ENCODE measurements around the gene SPI1. TPM values are rescaled to one million over a fixed set of nuclear protein-coding genes. Genes with fewer than 3 reads are reported as not detected.
"Not testable (repeated sequence)": the region's sequence is repeated elsewhere in the genome, so short reads cannot be mapped to it uniquely, and the experiment has no call there.

The SPI1 gene
- total RNA-seq, 1 donor from 2014 or later = 11.2 TPM

- DNase-seq = no peak
- intact Hi-C loops (cut with micrococcal nuclease) = no loop called here
- ATAC-seq = no peak
Measured at GRCh38 chr11:47332791-47333525, 45.4 kb downstream of the SPI1 start.

DNA sequence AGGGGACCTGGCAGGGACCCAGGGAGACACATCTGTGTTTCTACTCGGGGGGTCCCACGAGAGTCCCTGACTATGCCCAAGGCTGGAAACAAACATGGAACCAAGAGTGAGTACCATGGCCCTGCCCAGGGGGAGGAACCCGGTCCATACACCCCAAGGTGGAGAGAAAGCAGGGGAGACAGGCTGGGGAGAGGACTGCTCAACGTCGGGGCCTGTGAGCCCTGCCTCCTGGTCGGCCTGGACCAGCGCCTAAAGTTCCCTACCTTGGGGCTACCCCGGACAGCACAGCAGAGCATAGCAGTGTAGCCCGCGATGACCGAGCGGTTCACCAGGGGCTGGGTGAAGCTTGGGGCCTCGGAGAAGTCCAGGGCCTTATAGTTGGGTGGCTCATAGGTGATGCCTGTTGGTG, 46.0 kb downstream of the SPI1 start:
- no peak for ATAC-seq
- intact Hi-C loops (cut with micrococcal nuclease) = no loop called here
- peak; percentile 39 for DNase-seq

GRCh38 chr11:47331454-47332302, 46.7 kb downstream of the SPI1 start:
- intact Hi-C loops (cut with micrococcal nuclease) = no loop called here
- ATAC-seq (no peak), DNase-seq (peak; percentile 30)

DNA sequence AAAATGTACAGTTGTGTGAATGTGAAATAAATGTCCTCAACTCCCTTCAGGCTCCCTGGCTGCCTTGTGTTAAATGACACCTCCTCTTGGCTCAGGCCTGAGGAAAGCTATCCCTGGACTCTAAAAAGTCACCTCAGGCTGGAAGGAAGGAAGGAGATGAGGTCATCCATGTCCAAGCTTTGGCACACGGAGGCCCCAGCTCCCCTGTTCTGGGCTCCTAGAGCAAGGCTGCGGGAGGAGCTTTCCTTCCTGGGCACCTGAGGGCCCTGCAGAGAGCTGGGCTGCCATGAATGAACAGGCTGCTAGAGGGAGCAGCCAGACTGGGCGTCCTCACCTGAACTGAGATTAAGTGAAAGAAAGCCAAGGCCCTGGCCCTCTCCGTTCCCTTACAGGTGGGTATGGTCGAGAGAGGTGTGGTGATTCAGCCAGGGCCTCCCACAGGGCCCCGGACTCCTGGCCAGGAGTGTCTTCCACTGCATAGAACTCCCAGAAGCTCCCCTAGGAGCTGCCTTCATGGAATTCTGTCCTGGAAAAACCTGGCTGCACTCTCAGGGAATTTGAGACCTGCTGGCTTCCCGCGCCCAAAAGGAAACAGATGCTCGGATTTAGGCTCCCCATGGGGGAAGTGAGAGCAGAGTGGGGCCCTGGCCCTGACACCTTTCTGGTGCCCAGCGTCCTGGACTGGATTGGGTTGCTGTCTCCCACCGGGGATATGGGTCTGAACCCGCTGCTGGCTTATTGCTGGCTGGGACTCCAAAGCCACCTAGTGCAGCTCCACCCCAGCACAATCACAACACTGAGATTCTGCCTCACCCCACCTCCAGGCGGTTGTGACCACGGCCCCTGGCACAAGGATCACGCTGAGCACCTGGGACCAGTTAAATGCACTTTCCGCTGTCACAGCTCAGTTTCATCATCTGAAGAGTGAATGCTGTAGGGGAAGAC, 48.1 kb downstream of the SPI1 start:
- peak; percentile 19 for ATAC-seq
- DNase-seq = peak; percentile 61
- intact Hi-C loops (cut with micrococcal nuclease) = no loop called here

DNA sequence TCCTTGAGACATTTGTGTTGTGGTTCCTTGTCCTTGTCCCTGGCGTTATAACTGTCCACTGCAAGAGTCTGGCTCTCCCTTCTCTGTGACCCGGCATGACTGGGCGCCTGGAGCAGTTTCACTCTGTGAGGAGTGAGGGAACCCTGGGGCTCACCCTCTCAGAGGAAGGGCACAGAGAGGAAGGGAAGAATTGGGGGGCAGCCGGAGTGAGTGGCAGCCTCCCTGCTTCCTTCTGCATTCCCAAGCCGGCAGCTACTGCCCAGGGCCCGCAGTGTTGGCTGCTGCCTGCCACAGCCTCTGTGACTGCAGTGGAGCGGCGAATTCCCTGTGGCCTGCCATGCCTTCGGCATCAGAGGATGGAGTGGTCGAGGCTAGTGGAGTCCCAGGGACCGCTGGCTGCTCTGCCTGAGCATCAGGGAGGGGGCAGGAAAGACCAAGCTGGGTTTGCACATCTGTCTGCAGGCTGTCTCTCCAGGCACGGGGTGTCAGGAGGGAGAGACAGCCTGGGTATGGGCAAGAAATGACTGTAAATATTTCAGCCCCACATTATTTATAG, 48.8 kb downstream of the SPI1 start:
- peak; percentile 48 for DNase-seq
- peak; percentile 1 for ATAC-seq
- intact Hi-C loops (cut with micrococcal nuclease) = no loop called here

- DNase-seq (peak; percentile 42), ATAC-seq (peak; percentile 12)
- intact Hi-C loops (cut with micrococcal nuclease) = no loop called here
Measured at GRCh38 chr11:47328449-47329390, 49.6 kb downstream of the SPI1 start.

GRCh38 chr11:47327949-47328348, 50.4 kb downstream of the SPI1 start:
- DNase-seq = no peak
- intact Hi-C loops (cut with micrococcal nuclease) = no loop called here
- peak; percentile 2 for ATAC-seq

DNA sequence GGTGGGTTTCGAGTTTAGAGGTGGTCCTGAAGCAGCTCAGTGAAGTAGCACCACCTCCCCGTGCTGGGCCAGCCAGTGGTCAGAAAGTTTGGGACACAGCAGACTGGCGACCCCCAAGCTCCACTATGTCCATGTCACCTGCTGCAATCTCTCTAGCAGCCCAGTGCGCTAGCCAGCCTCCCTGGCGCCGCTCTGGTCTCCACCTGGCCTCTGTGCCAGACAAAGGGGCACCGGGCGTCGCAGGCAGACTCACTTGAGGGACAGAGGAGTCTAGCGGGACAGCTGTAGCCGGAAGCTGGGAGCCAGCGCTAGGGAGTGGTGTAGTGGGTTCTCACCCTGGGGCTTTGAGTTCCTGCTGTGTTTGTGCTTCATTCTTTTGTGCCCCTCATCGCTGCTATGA, 51.3 kb downstream of the SPI1 start:
- DNase-seq (peak; percentile 55), ATAC-seq (peak; percentile 14)
- intact Hi-C loops (cut with micrococcal nuclease) = no loop called here

DNA sequence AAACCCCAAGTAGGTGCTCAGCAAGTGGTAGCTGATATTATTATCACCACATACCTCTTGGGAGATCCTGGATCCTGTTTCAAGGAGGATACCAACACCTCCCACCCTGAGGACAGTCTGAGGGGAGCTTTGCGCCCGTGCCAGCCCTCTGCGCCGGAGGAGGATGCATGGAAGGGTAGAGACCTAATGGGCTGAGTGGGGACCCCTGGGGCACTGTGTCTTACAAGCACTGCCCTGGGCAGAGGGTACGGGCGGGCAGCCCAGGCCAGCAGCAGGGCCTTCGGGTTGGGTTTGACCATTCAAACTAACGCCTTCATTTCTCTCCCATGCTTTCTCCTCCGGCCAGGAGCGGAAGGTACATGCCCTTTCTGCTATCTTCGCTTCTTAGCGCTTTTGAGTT, 52.1 kb downstream of the SPI1 start:
- intact Hi-C loops (cut with micrococcal nuclease) = no loop called here
- DNase-seq = no peak
- peak; percentile 0 for ATAC-seq

DNA sequence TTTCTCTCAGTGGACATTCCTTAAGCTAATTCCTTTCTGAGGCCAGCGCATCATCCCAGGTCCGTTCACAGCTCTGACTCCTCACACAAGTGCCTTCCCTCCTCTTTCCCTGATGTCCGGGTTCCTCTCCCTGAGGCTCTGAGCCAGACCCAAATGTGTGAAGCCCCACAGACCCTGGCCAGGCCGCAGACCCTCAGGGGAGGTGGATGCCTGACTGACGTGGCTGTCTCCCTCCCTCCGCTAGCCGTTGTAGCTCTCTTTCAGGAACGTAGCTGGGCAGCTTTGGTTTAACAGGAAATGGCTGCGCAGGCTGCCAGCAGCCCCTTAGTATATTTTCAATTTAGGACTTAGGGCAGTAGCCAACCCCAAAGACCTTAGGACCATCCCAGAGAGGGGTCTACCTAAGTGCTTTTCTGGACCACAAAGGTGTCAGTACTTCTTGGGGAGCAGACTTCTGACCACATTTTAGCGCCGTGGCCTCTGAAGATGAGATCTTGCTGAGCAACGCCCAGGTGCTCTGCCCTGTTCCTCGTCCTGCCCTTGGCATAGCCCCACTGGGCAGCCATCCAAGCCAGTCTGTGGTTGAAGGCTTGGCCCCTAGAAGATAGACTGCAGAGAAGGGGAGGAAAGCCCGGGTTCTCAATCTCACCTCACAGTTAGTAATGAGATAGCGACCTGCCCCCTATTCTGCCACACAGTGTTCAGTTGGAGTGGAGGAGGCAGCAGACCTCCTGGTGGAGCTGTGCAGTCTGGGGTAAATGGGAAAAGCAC, 52.9 kb downstream of the SPI1 start:
- DNase-seq (peak; percentile 79), ATAC-seq (peak; percentile 5)
- intact Hi-C loops (cut with micrococcal nuclease) = no loop called here

GRCh38 chr11:47324520-47324919, 53.8 kb downstream of the SPI1 start:
- intact Hi-C loops (cut with micrococcal nuclease) = no loop called here
- DNase-seq = no peak
- ATAC-seq = no peak

DNA sequence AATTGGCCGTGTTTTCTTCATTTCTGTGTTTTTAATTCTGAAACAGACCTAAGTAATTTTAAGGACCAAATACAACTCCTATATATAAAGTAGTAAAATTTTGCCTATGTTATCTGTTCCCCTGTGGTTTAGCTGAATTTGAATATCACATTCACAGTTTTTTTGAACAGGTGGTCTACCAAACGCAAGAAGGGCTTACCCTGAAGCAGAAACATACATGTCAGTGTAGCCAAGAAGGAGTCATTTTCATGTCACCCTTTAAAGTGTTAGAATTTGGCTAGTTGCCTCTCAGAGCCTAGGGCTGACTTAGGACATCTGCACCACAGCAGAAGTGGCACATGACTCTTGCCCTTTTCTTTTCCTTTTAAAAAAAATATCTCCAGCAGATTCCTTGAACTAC, 60.2 kb downstream of the SPI1 start:
- DNase-seq (no peak), ATAC-seq (peak; percentile 26)
- intact Hi-C loops (cut with micrococcal nuclease) = no loop called here

DNA sequence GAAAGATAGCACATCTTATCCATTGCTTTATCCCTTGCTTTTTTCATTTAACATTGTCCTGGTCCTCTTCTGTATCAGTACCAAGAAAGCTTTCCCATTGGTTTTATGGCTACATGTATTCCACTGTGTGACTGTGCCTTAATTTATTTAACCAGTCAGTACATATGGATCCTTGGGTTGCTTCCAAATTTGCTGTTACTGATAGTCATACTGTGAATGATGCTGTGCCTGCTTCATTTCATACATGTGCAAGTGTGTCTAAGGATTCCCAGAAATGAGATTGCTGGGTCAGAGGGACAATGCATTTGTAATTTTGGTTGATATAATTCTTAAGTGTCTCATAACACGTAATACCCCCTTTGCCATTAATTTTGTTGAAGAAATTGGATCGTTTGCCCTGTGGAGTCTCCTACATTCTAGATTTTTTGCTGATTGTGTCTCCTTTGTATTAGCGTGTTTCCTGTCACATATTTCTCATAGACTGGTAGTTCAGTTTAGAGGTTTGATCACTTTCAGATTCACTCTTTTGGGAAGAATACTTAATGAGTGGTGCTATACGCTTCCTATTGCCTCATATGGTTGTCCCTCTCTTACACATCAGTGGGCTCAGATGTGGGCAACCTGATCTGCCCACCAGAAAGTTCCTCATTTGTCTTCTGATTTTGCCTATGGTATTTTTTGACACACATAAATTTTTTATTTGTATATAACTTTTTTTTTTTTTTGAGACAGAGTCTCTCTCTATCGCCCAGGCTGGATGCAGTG, 61.1 kb downstream of the SPI1 start:
- intact Hi-C loops (cut with micrococcal nuclease) = no loop called here
- no peak for DNase-seq
- no peak for ATAC-seq

- DNase-seq; intact Hi-C loops (cut with micrococcal nuclease); ATAC-seq: not testable (repeated sequence)
Measured at GRCh38 chr11:47316501-47316900, 61.8 kb downstream of the SPI1 start.

DNA sequence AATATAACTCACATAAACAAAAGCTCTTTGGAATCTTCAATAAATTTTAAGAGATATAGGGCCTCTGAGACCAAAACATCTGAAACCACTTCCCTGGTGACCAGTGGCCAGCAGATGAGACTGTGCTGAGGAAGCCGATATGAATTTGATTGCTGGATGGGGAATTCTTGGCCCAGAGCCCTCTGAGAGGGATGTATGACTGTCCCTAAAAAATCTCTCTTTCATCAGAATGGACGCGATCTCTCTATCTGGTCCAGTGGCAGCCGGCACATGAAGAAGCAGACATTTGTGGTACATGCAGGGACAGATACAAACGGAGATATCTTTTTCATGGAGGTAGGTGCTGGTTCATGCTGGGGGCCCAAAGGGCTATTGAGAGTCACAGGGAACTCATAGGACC, 63.4 kb downstream of the SPI1 start:
- ATAC-seq = no peak
- intact Hi-C loops (cut with micrococcal nuclease) = no loop called here
- DNase-seq = no peak

DNA sequence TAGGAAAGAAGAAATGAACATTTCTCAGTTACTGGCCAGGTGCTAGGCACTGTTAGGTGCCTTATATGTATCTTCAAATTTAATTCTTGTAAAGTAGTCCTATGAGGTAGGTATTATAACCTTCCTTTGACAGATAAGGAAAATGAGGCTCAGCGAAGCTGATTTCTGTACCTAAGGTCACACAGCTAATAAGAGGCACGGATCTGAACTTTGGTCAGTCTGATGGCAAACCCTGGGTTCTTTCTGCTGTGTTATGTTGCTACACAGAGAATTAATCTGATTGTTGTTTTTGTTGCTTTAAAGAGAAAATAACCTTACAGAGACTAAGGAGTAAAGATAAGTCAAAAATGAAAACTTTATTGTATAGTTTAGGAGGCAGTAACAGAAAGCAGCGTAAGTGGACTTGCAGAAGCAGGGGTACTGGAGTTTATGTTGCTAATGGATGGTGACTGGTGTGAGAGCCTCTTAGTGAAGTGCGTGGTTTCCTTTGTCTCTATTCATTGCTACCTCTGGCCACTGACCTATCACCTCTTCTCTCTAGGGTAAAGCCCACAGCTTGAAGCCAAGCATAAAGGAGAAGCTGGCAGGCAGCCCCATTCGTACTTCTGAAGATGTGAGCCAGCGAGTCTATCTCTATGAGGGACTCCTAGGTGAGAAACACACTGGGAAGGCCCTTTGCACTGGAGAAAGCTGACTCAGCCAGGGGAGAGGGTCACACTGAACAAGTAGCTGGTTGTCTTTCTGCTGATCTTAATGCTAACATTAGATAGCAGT, 70.1 kb downstream of the SPI1 start:
- intact Hi-C loops (cut with micrococcal nuclease) = no loop called here
- no peak for ATAC-seq

More for the DNA sequence above, 70.1 kb downstream of the SPI1 start:
- DNase-seq = no peak

Measured in left ventricle myocardium superior (tissue), 1 donor.